ENCODE data around the gene GPR65.

DNA sequence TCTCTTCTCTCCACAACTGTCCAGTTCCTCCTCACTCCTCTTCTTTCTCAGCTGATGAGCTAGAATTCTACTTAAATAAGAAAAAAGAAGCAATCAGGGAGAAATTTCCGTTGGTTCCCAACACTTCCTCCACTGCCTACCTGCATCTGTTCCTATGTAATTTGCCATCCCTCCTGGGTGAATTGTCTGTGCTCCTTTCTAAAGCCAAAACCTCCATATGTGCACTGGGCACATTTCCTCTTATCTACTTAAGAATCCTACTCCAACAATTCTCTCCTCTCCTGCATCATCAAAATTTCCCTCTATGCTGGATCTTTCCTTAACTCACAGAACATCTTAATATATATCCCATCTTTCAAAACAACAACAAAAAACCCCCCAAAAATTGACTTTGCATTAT, 35.2 kb downstream of the GPR65 start:
- TF ChIP-seq POLR2A (IDR thresholded peaks at IDR 0.05; ENCODE audit: low read length) (no peak), GATA1 (IDR thresholded peaks at IDR 0.05; ENCODE audit: low read depth, low read length) (no peak)

Data from erythroblast (primary cell).